Psoas muscle (tissue), 8 donors: ENCODE results near the gene TLK1. TPM values are rescaled to one million over a fixed set of nuclear protein-coding genes. Genes with fewer than 3 reads are reported as not detected.
"Not testable (repeated sequence)": the region's sequence is repeated elsewhere in the genome, so short reads cannot be mapped to it uniquely, and the experiment has no call there.

ENCODE experiments used
- ATAC-seq, 4 donors: fragments of 200-7000 bp; cut with Tn5 transposase; one replicate each; pipeline ENCODE4 v1.9.1; 2020; ENCODE audit warnings: moderate library complexity in 3 of 4, mild to moderate bottlenecking in 2 of 4
- DNase-seq, 2 donors: peaks; one replicate each; pipeline ENCODE4 v3.0.0-alpha.2; 2020
- H3K27ac ChIP-seq: fragments of 200-600 bp; one replicate; pipeline ENCODE4 v1.8.0; 2022
- H3K27me3 ChIP-seq, 3 donors: fragments of 200-600 bp in 1 of 3; one replicate each; pipeline versions ENCODE4 v1.6.1 to v1.8.0; 2013 to 2022; ENCODE audit warnings: low read length in 2 of 3, mild to moderate bottlenecking in 2 of 3, moderate library complexity in 1 of 3; ENCODE audit not compliant: insufficient read depth in 3 of 3
- H3K36me3 ChIP-seq, 2 donors: fragments of 200-600 bp in 1 of 2; one replicate each; pipeline versions ENCODE4 v1.6.1 to v1.8.0; 2013 to 2022; ENCODE audit warnings: low read depth in 1 of 2, mild to moderate bottlenecking in 1 of 2, moderate library complexity in 1 of 2; ENCODE audit not compliant: insufficient read depth in 1 of 2
- H3K4me1 ChIP-seq: fragments of 200-600 bp; one replicate; pipeline ENCODE4 v1.8.0; 2022
- H3K4me3 ChIP-seq: fragments of 200-600 bp; one replicate; pipeline ENCODE4 v1.8.0; 2022; ENCODE audit warnings: mild to moderate bottlenecking
- H3K9me3 ChIP-seq: fragments of 200-600 bp; one replicate; pipeline ENCODE4 v1.8.0; 2022
- CTCF ChIP-seq: fragments of 200-600 bp; IDR thresholded peaks from one replicate; pipeline ENCODE4 v1.8.0; 2022; ENCODE audit warnings: antibody characterized with exemption
- WGBS, 3 donors: extraction: QIAGEN DNeasy Blood & Tissue Kit; methylation state at CpG; one replicate each; pipeline versions ENCODE4 v1.1.6 to v1.1.7; 2013; 5-methylcytosine and 5-hydroxymethylcytosine counted together
- intact Hi-C, 2 donors: fragments of 100-400 bp; cut with DNase I; formaldehyde crosslinking; loops; one replicate each; pipeline versions ENCODE4 v1.11.0 to v1.14.2; 2022
- polyA plus RNA-seq, 3 donors: library from polyadenylated mRNA; stranded (reverse); fragments of 200-250 nt; gene quantifications; one replicate each; pipeline ENCODE4 v1.2.3, GENCODE V29; 2013
- total RNA-seq, 4 donors: library from RNA; stranded (reverse); fragmentation: NEBNext Ultra II Directional in 2 of 4; extraction: Animal tissue kit (Norgen Biotek cat#: 25700) in 2 of 4; gene quantifications; one replicate each; pipeline versions ENCODE4 v1.2.1 to v1.2.4, GENCODE V29; 2021 to 2023
- donor health status: healthy with polysubstance abuse.
- donor health status: DM: no; HTN: no; CAD: no; lungs with moderate emphysema.
- donor health status: Bipolar disorder and iron deficiency.
- donor health status: healthy.
- donor health status: DM: yes; HTN: yes; CAD: no.
- donor health status: DM: no; HTN: no; CAD: no.
- donor health status: DM: no; HTN: no; CAD: no.
- donor health status: DM: yes; HTN: yes; CAD: no.

The TLK1 gene
- total and polyA plus RNA-seq, 7 donors: 4.4 to 22.2 (median 17.5) TPM

- H3K27ac ChIP-seq: no peak overlapping the region
- H3K4me3 ChIP-seq: no peak overlapping the region
- intact Hi-C loops: no loop called here
- 95 to 96% (median 95%) methylated on average over 3 of the region's 3 CpGs for WGBS, 3 donors
- no peak for TF ChIP-seq CTCF
- DNase-seq (no peak), ATAC-seq (no peak)
- H3K36me3 ChIP-seq: peaks cover 0 to 4% of the 10 kb centered on the region in 2 donors
- no peaks in the 10 kb centered on the region for H3K27me3 ChIP-seq
- no peaks in the 10 kb centered on the region for H3K4me1 ChIP-seq
- peaks cover 22% of the 10 kb centered on the region for H3K9me3 ChIP-seq
These were observed 60.3 kb downstream of the TLK1 start for GRCh38 chr2:171100370-171100769.

GRCh38 chr2:171098607-171099006 is 62.1 kb downstream of the TLK1 start:
- H3K27ac ChIP-seq: no peak overlapping the region
- peaks cover 22% of the 10 kb centered on the region for H3K9me3 ChIP-seq
- DNase-seq: no peak
- no peaks in the 10 kb centered on the region for H3K27me3 ChIP-seq
- no peaks in the 10 kb centered on the region for H3K4me1 ChIP-seq
- H3K36me3 ChIP-seq: peaks cover 0 to 4% of the 10 kb centered on the region in 2 donors
- no peak for TF ChIP-seq CTCF
- H3K4me3 ChIP-seq: no peak overlapping the region
- intact Hi-C loops: no loop called here
- ATAC-seq: no peak

GRCh38 chr2:171095014-171095582 is 65.6 kb downstream of the TLK1 start:
- DNase-seq: no peak
- no peak for TF ChIP-seq CTCF
- Histone ChIP-seq H3K27ac (no peak overlapping the region), H3K27me3 (no peaks in the 10 kb centered on the region), H3K4me1 (no peaks in the 10 kb centered on the region), H3K4me3 (no peak overlapping the region), H3K36me3 (peaks cover 0 to 1% of the 10 kb centered on the region in 2 donors), H3K9me3 (peaks cover 19% of the 10 kb centered on the region)
- 94 to 98% (median 97%) methylated on average over 2 of the region's 2 CpGs for WGBS, 3 donors
- intact Hi-C loops: no loop called here
- no peak for ATAC-seq

GRCh38 chr2:171091517-171091916 is 69.2 kb downstream of the TLK1 start:
- WGBS, 3 donors: 98 to 99% (median 98%) methylated on average over 11 of the region's 11 CpGs
- ATAC-seq, H3K27me3 ChIP-seq, DNase-seq, H3K4me1 ChIP-seq, H3K27ac ChIP-seq, H3K36me3 ChIP-seq, H3K9me3 ChIP-seq, H3K4me3 ChIP-seq, intact Hi-C loops: not testable (repeated sequence)

GRCh38 chr2:171089489-171089888 is 71.2 kb downstream of the TLK1 start:
- H3K9me3 ChIP-seq: no peaks in the 10 kb centered on the region
- WGBS, 3 donors: 92 to 94% (median 93%) methylated on average over 6 of the region's 6 CpGs
- H3K36me3 ChIP-seq: no peaks in the 10 kb centered on the region
- no peak overlapping the region for H3K27ac ChIP-seq
- intact Hi-C loops: no loop called here
- H3K27me3 ChIP-seq: no peaks in the 10 kb centered on the region
- H3K4me3 ChIP-seq: no peak overlapping the region
- no peak for TF ChIP-seq CTCF
- no peak for ATAC-seq
- DNase-seq: no peak
- H3K4me1 ChIP-seq: no peaks in the 10 kb centered on the region
